Measurements from ENCODE around the gene TRPM2. TPM values are rescaled to one million over a fixed set of nuclear protein-coding genes. Genes with fewer than 3 reads are reported as not detected.

The TRPM2 gene
- 1 to 10 TPM in 4 of 6 experiments, under 1 TPM in 2; 0.92 to 2.0 (median 1.2) TPM for total RNA-seq
- long read RNA-seq = 0 reads

DNA sequence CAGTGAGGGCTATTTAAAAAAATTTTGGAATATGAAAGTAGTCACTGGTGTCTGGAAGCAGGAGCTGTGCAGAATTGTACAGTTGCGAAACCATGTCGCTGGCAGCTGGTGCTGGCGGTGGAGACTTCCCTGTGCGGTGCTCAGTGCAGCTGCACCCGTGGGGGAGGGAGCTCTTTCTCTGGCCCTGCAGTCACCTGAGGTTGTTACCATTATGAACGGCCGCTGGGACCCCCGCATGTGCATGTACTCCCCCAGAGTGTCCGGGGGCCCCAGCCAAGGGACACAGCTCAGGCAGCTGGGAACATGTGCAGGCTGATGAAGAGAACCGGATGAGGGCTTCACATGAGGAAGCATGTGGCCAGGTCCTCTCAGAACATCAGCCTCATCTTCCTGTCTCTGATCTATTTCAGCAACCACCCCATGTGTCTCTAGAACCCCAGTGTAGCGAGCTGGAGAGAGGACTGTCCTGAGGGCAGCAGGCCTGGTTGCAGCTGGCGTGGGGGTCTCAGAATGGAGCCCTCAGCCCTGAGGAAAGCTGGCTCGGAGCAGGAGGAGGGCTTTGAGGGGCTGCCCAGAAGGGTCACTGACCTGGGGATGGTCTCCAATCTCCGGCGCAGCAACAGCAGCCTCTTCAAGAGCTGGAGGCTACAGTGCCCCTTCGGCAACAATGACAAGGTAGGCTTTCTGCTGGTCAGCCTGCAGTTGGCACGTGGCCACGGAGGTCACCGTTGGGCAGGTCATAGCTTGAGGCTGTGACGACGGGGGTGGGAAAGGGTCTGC is at the start of gene TRPM2:
TRPM2 (plus strand) TSS at position 431 of the 780 bp plus-strand sequence; CDS start at position 511, 80 bp downstream.
- intact Hi-C loops (cut with DNase I) = no loop called here
- TF ChIP-seq POLR2A (IDR thresholded peaks at IDR 0.05) (no peak), CTCF (IDR thresholded peaks at IDR 0.05) (no peak)
- peak within 1 kb of the TSS in 2 of 3 donors; percentile 47 to 49 for H3K27ac ChIP-seq

DNA sequence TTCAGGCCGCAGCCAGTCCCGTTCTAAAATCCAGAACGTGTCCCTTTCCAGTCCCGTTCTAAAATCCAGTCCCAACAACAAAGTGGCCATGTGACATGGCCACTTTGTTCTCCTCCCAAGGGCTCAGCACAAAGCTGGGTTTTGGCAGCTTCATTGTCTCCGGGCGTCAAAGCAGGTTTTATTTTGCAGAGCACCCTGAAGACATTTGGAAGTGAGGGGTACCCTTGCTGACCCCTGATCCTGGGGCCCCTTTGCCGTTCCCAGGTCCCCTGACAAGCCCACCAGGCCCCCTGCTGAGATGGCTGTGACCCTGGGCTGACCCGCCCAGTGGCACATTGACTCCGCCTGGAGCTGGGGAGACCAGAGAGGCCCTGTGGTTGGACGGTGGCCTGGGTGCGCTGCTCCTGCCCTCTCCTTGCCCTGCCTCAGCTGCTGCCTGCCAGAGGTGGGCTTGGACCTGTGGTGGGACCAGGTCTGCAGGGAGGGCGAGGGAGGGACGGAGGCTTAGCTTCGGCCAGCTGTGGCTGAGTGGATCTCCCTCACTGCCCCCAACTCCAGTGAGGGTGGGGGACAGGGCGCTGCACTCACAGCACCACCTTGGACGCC is 49.3 kb upstream of the TRPM2 start:
- no peaks in the 10 kb centered on the region for H3K27me3 ChIP-seq
- TF ChIP-seq POLR2A (IDR thresholded peaks at IDR 0.05) = no peak
- TF ChIP-seq CTCF (IDR thresholded peaks at IDR 0.05) = no peak
- intact Hi-C loops (cut with DNase I) = no loop called here
- ATAC-seq (no peak), DNase-seq (no peak)
- H3K27ac ChIP-seq = peak overlapping the region in 2 of 3 donors; percentile 18 to 31
- peaks cover 0 to 43% (median 15%) of the 10 kb centered on the region in 4 donors for H3K4me1 ChIP-seq
- no peaks in the 10 kb centered on the region for H3K9me3 ChIP-seq
- no peak overlapping the region for H3K4me3 ChIP-seq
- peaks cover 0 to 3% (median 0%) of the 10 kb centered on the region in 4 donors for H3K36me3 ChIP-seq
- WGBS (ENCODE audit: insufficient coverage, low coverage, low lambda C conversion rate, missing lambda C conversion rate) = 17% methylated on average over 1 of the region's 16 CpGs

More for the DNA sequence above, at the start of gene TRPM2:
- Histone ChIP-seq H3K27me3 (peaks cover 0 to 3% of the 10 kb centered on the region in 2 donors), H3K4me1 (peaks cover 0 to 10% (median 3%) of the 10 kb centered on the region in 4 donors), H3K4me3 (peak within 1 kb of the TSS; percentile 4 to 26 (median 15)), H3K9me3 (no peaks in the 10 kb centered on the region), H3K36me3 (no peaks in the 10 kb centered on the region)
- peak; percentile 76 to 84 (median 80) for ATAC-seq
- peak; percentile 78 to 90 (median 80) for DNase-seq
- 13% methylated on average over 3 of the region's 21 CpGs for WGBS (ENCODE audit: insufficient coverage, low coverage, low lambda C conversion rate, missing lambda C conversion rate)

GRCh38 chr21:44304877-44305293 is 48.5 kb upstream of the TRPM2 start:
- Histone ChIP-seq H3K4me3 (no peak overlapping the region), H3K4me1 (peaks cover 0 to 38% (median 12%) of the 10 kb centered on the region in 4 donors), H3K9me3 (no peaks in the 10 kb centered on the region), H3K27ac (no peak overlapping the region), H3K36me3 (peaks cover 0 to 3% (median 0%) of the 10 kb centered on the region in 4 donors), H3K27me3 (no peaks in the 10 kb centered on the region)
- intact Hi-C loops (cut with DNase I) = no loop called here
- TF ChIP-seq POLR2A (IDR thresholded peaks at IDR 0.05) (no peak), CTCF (IDR thresholded peaks at IDR 0.05) (peak; percentile 46 to 64 (median 58))
- ATAC-seq = peak; percentile 26 to 35 (median 32)
- no peak for DNase-seq
- WGBS (ENCODE audit: insufficient coverage, low coverage, low lambda C conversion rate, missing lambda C conversion rate) = no CpG with 5 or more reads among the region's 8 CpGs

GRCh38 chr21:44305691-44306090 is 47.7 kb upstream of the TRPM2 start:
- H3K4me3 ChIP-seq = no peak overlapping the region
- peaks cover 0 to 7% (median 0%) of the 10 kb centered on the region in 4 donors for H3K36me3 ChIP-seq
- no peaks in the 10 kb centered on the region for H3K27me3 ChIP-seq
- ATAC-seq (no peak), DNase-seq (no peak)
- WGBS (ENCODE audit: insufficient coverage, low coverage, low lambda C conversion rate, missing lambda C conversion rate) = 80% methylated on average over 1 of the region's 9 CpGs
- TF ChIP-seq CTCF (IDR thresholded peaks at IDR 0.05) (no peak), POLR2A (IDR thresholded peaks at IDR 0.05) (no peak)
- no peak overlapping the region for H3K27ac ChIP-seq
- intact Hi-C loops (cut with DNase I) = no loop called here
- no peaks in the 10 kb centered on the region for H3K9me3 ChIP-seq
- H3K4me1 ChIP-seq = peaks cover 0 to 36% (median 12%) of the 10 kb centered on the region in 4 donors
